Adrenal gland (tissue), 12 donors: ENCODE measurements around the gene MAFF. TPM values are rescaled to one million over a fixed set of nuclear protein-coding genes. Genes with fewer than 3 reads are reported as not detected.

Source experiments
- DNase-seq, 7 donors: peaks; one replicate each; pipeline ENCODE4 v3.0.0-alpha.2; 2019 to 2020
- H3K27ac ChIP-seq, 5 donors: fragments of 200-600 bp; sonication (generic) in 4 of 5; 1 replicate in 3 of 5; 2 replicates in 2 of 5; pipeline versions ENCODE4 v1.5.1 to v1.8.0; 2016 to 2020; ENCODE audit warnings: mild to moderate bottlenecking in 1 of 5
- H3K27me3 ChIP-seq: fragments of 200-600 bp; 2 replicates; pipeline ENCODE4 v1.8.0; 2021
- H3K36me3 ChIP-seq, 2 donors: fragments of 200-600 bp; replicated peaks in 1 of 2; 1 replicate in 1 of 2; 2 replicates in 1 of 2; pipeline versions ENCODE4 v1.5.1 to v1.8.0; 2018 to 2022
- H3K4me1 ChIP-seq, 2 donors: fragments of 200-600 bp; replicated peaks in 1 of 2; 1 replicate in 1 of 2; 2 replicates in 1 of 2; pipeline versions ENCODE4 v1.5.1 to v1.8.0; 2018 to 2021
- H3K4me3 ChIP-seq, 4 donors: fragments of 200-600 bp; sonication (generic) in 3 of 4; one replicate each; pipeline ENCODE4 v1.5.1; 2016 to 2018
- H3K9me3 ChIP-seq, 3 donors: fragments of 200-600 bp; sonication (generic) in 1 of 3; replicated peaks in 1 of 3; 1 replicate in 2 of 3; 2 replicates in 1 of 3; pipeline versions ENCODE4 v1.5.1 to v1.8.0; 2016 to 2021
- POLR2A ChIP-seq, 2 donors: fragments of 450-650 bp; IDR thresholded peaks; one replicate each; pipeline ENCODE4 v1.6.1; 2017; ENCODE audit warnings: antibody characterized with exemption in 2 of 2, mild to moderate bottlenecking in 2 of 2, moderate library complexity in 1 of 2
- WGBS, 4 donors: extraction: QIAGEN DNeasy Blood & Tissue Kit in 2 of 4; methylation state at CpG; one replicate each; pipeline versions ENCODE4 v1.1.5 to v1.1.7; 2013 to 2017; 5-methylcytosine and 5-hydroxymethylcytosine counted together
- intact Hi-C, 2 donors: fragments of 100-400 bp; cut with DNase I; formaldehyde crosslinking; loops; one replicate each; pipeline versions ENCODE4 v1.14.1 to v1.15.0; 2022 to 2023
- polyA plus RNA-seq, 3 donors: library from polyadenylated mRNA; stranded (reverse); fragments of 200-250 nt in 2 of 3; fragments of 350-450 nt in 1 of 3; fragmentation: Illumina TruSeq in 1 of 3; extraction: RNeasy Lipid Tissue Mini Kit (QIAGEN cat#74804) in 1 of 3; gene quantifications; one replicate each; pipeline ENCODE4 v1.2.3, GENCODE V29; 2013 to 2014
- total RNA-seq, 9 donors: library from RNA; depleted of rRNA in 4 of 9; stranded (reverse); fragments of >200 nt in 4 of 9; fragments of 120-200 nt in 1 of 9; fragmentation: NEBNext Ultra II Directional in 1 of 9; extraction: Animal tissue kit (Norgen Biotek cat#: 25700) in 1 of 9; gene quantifications; one replicate each; pipeline versions ENCODE4 v1.1.0 to v1.2.4, GENCODE V29; 2013 to 2023
- TF ChIP-seq, protein P1 (sequence below), 6 experiments: fragments of 450-650 bp in 4 of 6; fragments of 200-600 bp in 2 of 6; sonication (generic) in 1 of 6; IDR thresholded peaks; 1 replicate in 5 of 6; 2 replicates in 1 of 6; pipeline versions ENCODE4 v1.5.1 to v1.8.0; 2016 to 2021; ENCODE audit warnings: antibody characterized with exemption in 6 of 6, mild to moderate bottlenecking in 2 of 6, moderate library complexity in 1 of 6
- donor health status: healthy with polysubstance abuse.
- donor health status: Bipolar disorder and iron deficiency.
- donor health status: DM: yes; HTN: yes; CAD: no.
- donor health status: DM: no; HTN: no; CAD: no.
- donor health status: DM: no; HTN: no; CAD: no.
- donor health status: DM: yes; HTN: yes; CAD: no.

MAFF gene
- total and polyA plus RNA-seq, 12 donors: 1.9 to 23.4 (median 13.9) TPM

- H3K36me3 ChIP-seq: peaks cover 0 to 43% of the 10 kb centered on the region in 2 donors
- no peak for DNase-seq
- WGBS, 4 donors: 92 to 96% (median 93%) methylated on average over 20 to 25 of the region's 25 CpGs
- H3K27ac ChIP-seq: peak overlapping the region in 3 of 5 donors; percentile 81 to 95 (median 93)
- H3K27me3 ChIP-seq: no peaks in the 10 kb centered on the region
- TF ChIP-seq, protein P1, sequence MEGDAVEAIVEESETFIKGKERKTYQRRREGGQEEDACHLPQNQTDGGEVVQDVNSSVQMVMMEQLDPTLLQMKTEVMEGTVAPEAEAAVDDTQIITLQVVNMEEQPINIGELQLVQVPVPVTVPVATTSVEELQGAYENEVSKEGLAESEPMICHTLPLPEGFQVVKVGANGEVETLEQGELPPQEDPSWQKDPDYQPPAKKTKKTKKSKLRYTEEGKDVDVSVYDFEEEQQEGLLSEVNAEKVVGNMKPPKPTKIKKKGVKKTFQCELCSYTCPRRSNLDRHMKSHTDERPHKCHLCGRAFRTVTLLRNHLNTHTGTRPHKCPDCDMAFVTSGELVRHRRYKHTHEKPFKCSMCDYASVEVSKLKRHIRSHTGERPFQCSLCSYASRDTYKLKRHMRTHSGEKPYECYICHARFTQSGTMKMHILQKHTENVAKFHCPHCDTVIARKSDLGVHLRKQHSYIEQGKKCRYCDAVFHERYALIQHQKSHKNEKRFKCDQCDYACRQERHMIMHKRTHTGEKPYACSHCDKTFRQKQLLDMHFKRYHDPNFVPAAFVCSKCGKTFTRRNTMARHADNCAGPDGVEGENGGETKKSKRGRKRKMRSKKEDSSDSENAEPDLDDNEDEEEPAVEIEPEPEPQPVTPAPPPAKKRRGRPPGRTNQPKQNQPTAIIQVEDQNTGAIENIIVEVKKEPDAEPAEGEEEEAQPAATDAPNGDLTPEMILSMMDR (IDR thresholded peaks at IDR 0.05): no peak
- TF ChIP-seq POLR2A (IDR thresholded peaks at IDR 0.05): no peak
- H3K4me1 ChIP-seq: peaks cover 28 to 33% of the 10 kb centered on the region in 2 donors
- intact Hi-C loops: loop anchor here in 1 of 2 donors (10.0 kb wide), 1 partner anchor 112 kb away; the partner anchor contains the start of gene BAIAP2L2
- H3K9me3 ChIP-seq: no peaks in the 10 kb centered on the region
- H3K4me3 ChIP-seq: no peak overlapping the region
These were observed 25.3 kb downstream of the MAFF start for GRCh38 chr22:38226853-38227649.

DNA sequence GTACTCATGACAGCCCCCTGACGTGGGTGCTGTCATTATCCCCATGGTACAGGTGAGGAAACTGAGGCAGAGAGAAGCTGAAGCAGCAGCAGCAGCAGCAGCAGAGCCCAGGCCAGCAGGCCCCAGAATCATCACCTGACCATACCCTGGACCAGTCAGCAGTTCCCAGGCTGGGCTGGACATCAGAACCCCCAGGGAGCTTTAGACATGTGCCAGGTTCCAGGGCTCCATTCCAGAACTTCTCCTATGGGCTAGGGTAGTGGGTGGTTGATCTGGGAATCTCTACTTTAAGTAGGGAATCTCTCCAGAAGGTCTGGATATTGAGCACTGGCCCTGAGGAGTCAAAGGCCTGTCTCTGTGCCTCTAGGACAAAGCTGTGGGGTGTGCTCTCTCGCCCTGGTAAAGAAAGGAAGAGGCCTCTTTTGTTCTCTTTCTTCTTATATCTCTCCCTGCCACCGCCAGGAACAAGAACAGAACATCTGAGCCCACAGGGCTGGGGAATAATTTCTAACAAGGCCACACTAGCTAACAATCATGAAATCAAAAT is 26.6 kb downstream of the MAFF start:
- Histone ChIP-seq H3K27ac (peak overlapping the region; percentile 81 to 95 (median 90)), H3K9me3 (no peaks in the 10 kb centered on the region), H3K4me1 (peaks cover 32 to 36% of the 10 kb centered on the region in 2 donors), H3K36me3 (peaks cover 0 to 43% of the 10 kb centered on the region in 2 donors), H3K4me3 (no peak overlapping the region), H3K27me3 (no peaks in the 10 kb centered on the region)
- TF ChIP-seq, protein P1 (IDR thresholded peaks at IDR 0.05): no peak
- peak in 1 of 2 donors; percentile 39 for TF ChIP-seq POLR2A (IDR thresholded peaks at IDR 0.05)
- intact Hi-C loops: loop anchor here in 1 of 2 donors (10.0 kb wide), 1 partner anchor 114 kb away; the partner anchor contains the start of gene BAIAP2L2
- WGBS, 4 donors: 43 to 57% (median 50%) methylated on average over 3 of the region's 3 CpGs
- no peak for DNase-seq

DNA sequence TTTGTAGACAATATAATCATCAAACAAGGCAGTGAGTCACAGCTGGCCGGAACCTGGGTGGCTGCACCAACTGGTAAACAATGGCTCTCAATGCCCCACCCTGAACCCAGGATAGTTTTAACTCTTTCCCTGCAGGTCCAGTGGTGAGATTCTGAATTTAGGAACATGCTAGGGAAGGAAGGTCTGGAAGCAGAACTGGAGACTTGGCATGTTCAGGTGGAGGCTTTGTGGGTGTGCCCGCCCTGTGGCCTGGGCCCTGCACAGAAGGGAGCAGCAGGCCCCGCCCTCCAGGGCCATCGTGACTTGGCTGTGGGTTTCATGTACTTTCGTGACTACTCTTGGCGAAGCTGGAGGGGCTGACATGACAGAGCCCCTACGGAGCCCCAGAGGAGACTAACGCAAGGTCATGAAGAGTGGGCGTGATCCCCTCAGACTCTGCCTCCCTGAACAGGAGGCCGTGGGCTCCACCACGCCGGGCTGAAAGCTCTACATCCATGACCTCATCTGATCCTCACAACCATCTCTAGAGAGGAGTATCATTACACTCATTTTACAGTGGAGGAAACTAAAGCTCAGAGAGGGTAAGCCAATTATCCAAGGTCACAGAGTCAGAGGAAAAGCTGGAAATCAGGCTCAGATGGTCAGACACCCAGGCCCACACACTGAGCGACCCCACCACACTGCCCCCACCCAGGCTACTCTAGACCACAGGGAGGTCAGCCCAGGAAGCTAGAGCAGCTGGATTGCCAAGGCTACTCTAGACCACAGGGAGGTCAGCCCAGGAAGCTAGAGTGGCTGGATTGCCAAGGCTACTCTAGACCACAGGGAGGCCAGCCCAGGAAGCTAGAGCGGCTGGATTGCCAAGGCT is 27.3 kb downstream of the MAFF start:
- Histone ChIP-seq H3K27me3 (no peaks in the 10 kb centered on the region), H3K4me1 (peaks cover 36 to 43% of the 10 kb centered on the region in 2 donors), H3K36me3 (peaks cover 0 to 44% of the 10 kb centered on the region in 2 donors), H3K4me3 (no peak overlapping the region), H3K9me3 (no peaks in the 10 kb centered on the region), H3K27ac (peak overlapping the region; percentile 81 to 95 (median 90))
- 59 to 78% (median 68%) methylated on average over 6 to 13 of the region's 14 CpGs for WGBS, 4 donors
- TF ChIP-seq, protein P1 (IDR thresholded peaks at IDR 0.05): no peak
- no peak for TF ChIP-seq POLR2A (IDR thresholded peaks at IDR 0.05)
- intact Hi-C loops: loop anchor here in 1 of 2 donors (10.0 kb wide), 1 partner anchor 114 kb away; the partner anchor contains the start of gene BAIAP2L2
- peak; percentile 61 to 94 (median 85) for DNase-seq
